Measurements from ENCODE around the gene MAP3K8.

GRCh38 chr10:30462513-30462912, 28.5 kb downstream of the MAP3K8 start:
- TF ChIP-seq CTCF (IDR thresholded peaks at IDR 0.05; ENCODE audit: insufficient read depth, low read depth, low read length): no peak
- no peak for TF ChIP-seq EZH2 (IDR thresholded peaks at IDR 0.05; ENCODE audit: insufficient read depth, low read length)
